Measurements from ENCODE around the gene LIMK2. TPM values are rescaled to one million over a fixed set of nuclear protein-coding genes. Genes with fewer than 3 reads are reported as not detected.

LIMK2 gene
- total RNA-seq, 1 experiment from 2014 or later: 13.2 TPM

DNA sequence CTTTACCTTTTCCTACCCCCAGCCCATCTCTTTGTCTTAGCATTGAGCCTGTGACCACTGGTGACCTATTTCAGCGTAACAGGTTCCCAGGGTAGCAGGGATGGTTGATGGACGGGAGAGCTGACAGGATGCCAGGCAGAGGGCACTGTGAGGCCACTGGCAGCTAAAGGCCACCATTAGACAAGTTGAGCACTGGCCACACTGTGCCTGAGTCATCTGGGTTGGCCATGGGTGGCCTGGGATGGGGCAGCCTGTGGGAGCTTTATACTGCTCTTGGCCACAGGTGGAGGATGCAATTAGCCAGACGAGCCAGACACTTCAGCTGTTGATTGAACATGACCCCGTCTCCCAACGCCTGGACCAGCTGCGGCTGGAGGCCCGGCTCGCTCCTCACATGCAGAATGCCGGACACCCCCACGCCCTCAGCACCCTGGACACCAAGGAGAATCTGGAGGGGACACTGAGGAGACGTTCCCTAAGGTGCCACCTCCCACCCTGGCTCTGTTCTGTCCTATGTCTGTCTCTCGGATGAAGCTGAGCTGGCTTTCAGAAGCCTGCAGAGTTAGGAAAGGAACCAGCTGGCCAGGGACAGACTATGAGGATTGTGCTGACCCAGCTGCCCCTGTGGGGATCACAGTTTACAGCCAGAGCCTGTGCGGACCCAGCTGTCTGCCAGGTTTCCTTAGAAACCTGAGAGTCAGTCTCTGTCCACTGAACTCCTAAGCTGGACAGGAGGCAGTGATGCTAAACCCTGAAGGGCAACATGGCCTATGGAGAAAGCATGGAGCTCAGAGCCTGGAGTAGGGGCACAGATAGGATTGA, 50.4 kb downstream of the LIMK2 start:
- no peak overlapping the region for H3K4me3 ChIP-seq (ENCODE audit: low read length)
- H3K27me3 ChIP-seq (ENCODE audit: low read length): no peaks in the 10 kb centered on the region
- no peaks in the 10 kb centered on the region for H3F3A ChIP-seq (ENCODE audit: low read length, unreplicated experiment)
- no peak overlapping the region for H2AFZ ChIP-seq (ENCODE audit: low read length)
- no peak overlapping the region for H3K27ac ChIP-seq (ENCODE audit: low read length)
- H3K9me3 ChIP-seq (ENCODE audit: low read length): no peaks in the 10 kb centered on the region
- intact Hi-C loops (cut with micrococcal nuclease): no loop called here
- CTCF ChIA-PET: no interaction called here
- no peak overlapping the region for H3K9ac ChIP-seq (ENCODE audit: low read length)
- H3K79me2 ChIP-seq (ENCODE audit: low read length): no peaks in the 10 kb centered on the region
- ATAC-seq: no peak
- TF ChIP-seq, protein P1, sequence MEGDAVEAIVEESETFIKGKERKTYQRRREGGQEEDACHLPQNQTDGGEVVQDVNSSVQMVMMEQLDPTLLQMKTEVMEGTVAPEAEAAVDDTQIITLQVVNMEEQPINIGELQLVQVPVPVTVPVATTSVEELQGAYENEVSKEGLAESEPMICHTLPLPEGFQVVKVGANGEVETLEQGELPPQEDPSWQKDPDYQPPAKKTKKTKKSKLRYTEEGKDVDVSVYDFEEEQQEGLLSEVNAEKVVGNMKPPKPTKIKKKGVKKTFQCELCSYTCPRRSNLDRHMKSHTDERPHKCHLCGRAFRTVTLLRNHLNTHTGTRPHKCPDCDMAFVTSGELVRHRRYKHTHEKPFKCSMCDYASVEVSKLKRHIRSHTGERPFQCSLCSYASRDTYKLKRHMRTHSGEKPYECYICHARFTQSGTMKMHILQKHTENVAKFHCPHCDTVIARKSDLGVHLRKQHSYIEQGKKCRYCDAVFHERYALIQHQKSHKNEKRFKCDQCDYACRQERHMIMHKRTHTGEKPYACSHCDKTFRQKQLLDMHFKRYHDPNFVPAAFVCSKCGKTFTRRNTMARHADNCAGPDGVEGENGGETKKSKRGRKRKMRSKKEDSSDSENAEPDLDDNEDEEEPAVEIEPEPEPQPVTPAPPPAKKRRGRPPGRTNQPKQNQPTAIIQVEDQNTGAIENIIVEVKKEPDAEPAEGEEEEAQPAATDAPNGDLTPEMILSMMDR (conservative IDR thresholded peaks at IDR 0.05; ENCODE audit: low read depth, low read length): no peak
- TF ChIP-seq EZH2 (IDR thresholded peaks at IDR 0.05; ENCODE audit: low read length, unreplicated experiment): no peak
- TF ChIP-seq EZH2phosphoT487 (IDR thresholded peaks at IDR 0.05; ENCODE audit: borderline replicate concordance, low read length): no peak
- no peaks in the 10 kb centered on the region for H3K36me3 ChIP-seq (ENCODE audit: low read depth, low read length)
- no TSS peak for BruUV-seq (replicated peaks)
- H3K9me2 ChIP-seq (replicated peaks; ENCODE audit: low read length): no peaks in the 10 kb centered on the region
- H3K4me1 ChIP-seq (ENCODE audit: insufficient read depth, low read length): peaks cover 3% of the 10 kb centered on the region; the same call in 1 of the 2 replicates
- POLR2A ChIA-PET (ENCODE audit: unreplicated experiment): no interaction called here
- H3K4me2 ChIP-seq (ENCODE audit: low read length): no peak overlapping the region
- no peak for DNase-seq
- H4K20me1 ChIP-seq (ENCODE audit: low read length): no peaks in the 10 kb centered on the region

DNA sequence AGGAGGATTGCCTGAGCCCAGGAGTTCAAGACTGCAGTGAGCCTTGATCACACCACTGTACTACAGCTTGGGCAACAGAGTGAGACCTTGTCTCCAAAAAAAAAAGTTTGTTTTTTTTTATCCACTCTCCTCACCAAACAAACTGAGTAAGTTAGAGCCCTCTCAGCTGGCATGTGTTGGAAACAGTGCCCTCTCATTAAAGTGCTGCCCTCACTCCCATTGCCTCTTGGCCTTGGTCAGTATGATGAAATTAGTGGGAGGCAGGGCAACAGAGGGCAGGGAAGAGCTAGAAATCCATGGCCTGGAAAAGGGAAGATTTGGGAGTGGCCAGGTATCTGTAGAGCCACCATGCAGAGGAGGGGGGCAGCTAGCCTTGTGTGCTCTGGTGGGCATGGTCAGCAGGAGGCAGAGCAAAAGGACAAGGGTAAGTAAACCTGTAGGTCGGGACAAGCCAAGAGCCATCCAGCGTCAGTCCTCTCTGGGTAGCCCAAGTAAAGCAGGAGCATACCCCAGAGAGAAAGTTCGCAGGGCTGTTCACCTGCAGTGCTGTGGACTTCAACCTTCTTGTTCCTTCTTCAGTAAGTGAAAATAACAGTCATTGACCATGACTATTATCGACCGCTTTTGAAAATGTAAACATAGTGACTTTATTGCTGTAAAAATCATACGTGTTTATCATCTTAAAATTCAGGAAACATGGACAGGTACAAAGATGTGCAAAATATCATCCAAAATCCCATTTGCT, 52.0 kb downstream of the LIMK2 start:
- Histone ChIP-seq H3K79me2 (ENCODE audit: low read length) (no peaks in the 10 kb centered on the region), H3K4me1 (ENCODE audit: insufficient read depth, low read length) (peaks cover 3% of the 10 kb centered on the region; the same call in 1 of the 2 replicates), H3K4me3 (ENCODE audit: low read length) (no peak overlapping the region), H3K36me3 (ENCODE audit: low read depth, low read length) (no peaks in the 10 kb centered on the region), H2AFZ (ENCODE audit: low read length) (no peak overlapping the region), H3K9me2 (replicated peaks; ENCODE audit: low read length) (no peaks in the 10 kb centered on the region), H3K9ac (ENCODE audit: low read length) (no peak overlapping the region), H3F3A (ENCODE audit: low read length, unreplicated experiment) (no peaks in the 10 kb centered on the region), H3K9me3 (ENCODE audit: low read length) (no peaks in the 10 kb centered on the region), H3K27me3 (ENCODE audit: low read length) (no peaks in the 10 kb centered on the region), H3K4me2 (ENCODE audit: low read length) (no peak overlapping the region), H4K20me1 (ENCODE audit: low read length) (no peaks in the 10 kb centered on the region), H3K27ac (ENCODE audit: low read length) (no peak overlapping the region)
- TF ChIP-seq EZH2 (IDR thresholded peaks at IDR 0.05; ENCODE audit: low read length, unreplicated experiment): no peak
- TF ChIP-seq EZH2phosphoT487 (IDR thresholded peaks at IDR 0.05; ENCODE audit: borderline replicate concordance, low read length): no peak
- TF ChIP-seq, protein P1 (conservative IDR thresholded peaks at IDR 0.05; ENCODE audit: low read depth, low read length): no peak
- DNase-seq: no peak
- POLR2A ChIA-PET (ENCODE audit: unreplicated experiment): no interaction called here
- CTCF ChIA-PET: no interaction called here
- ATAC-seq: no peak
- intact Hi-C loops (cut with micrococcal nuclease): no loop called here
- no TSS peak for BruUV-seq (replicated peaks)

DNA sequence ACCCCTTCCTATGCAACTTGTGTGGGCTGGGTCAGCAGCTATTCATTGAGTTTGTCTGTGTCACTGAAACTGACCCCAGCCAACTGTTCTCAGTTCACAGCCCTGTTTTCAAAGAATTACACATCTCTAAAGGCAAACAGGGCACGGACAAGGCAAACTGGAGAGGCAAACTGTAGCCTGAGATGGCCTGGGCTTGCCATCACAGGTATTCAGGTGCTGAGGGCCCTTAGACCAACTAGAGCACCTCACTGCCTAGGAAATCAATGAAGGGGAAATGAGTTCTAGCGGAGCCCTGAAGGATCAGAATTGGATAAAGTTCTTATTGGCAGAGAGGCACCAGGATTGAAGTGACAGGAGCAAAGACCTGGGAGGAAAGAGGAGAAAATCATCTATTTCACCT, 56.2 kb downstream of the LIMK2 start:
- Histone ChIP-seq H3K9me2 (replicated peaks; ENCODE audit: low read length) (no peaks in the 10 kb centered on the region), H3K9ac (ENCODE audit: low read length) (no peak overlapping the region), H3K4me2 (ENCODE audit: low read length) (no peak overlapping the region), H3K79me2 (ENCODE audit: low read length) (no peaks in the 10 kb centered on the region), H3K4me1 (ENCODE audit: insufficient read depth, low read length) (no peaks in the 10 kb centered on the region), H3F3A (ENCODE audit: low read length, unreplicated experiment) (no peaks in the 10 kb centered on the region), H4K20me1 (ENCODE audit: low read length) (no peaks in the 10 kb centered on the region), H3K27ac (ENCODE audit: low read length) (no peak overlapping the region), H3K4me3 (ENCODE audit: low read length) (no peak overlapping the region), H3K27me3 (ENCODE audit: low read length) (no peaks in the 10 kb centered on the region), H2AFZ (ENCODE audit: low read length) (no peak overlapping the region), H3K9me3 (ENCODE audit: low read length) (no peaks in the 10 kb centered on the region), H3K36me3 (ENCODE audit: low read depth, low read length) (peaks cover 2% of the 10 kb centered on the region; the same call in 1 of the 2 replicates)
- ATAC-seq (no peak), DNase-seq (no peak)
- intact Hi-C loops (cut with micrococcal nuclease): no loop called here
- no TSS peak for BruUV-seq (replicated peaks)
- TF ChIP-seq, protein P1 (conservative IDR thresholded peaks at IDR 0.05; ENCODE audit: low read depth, low read length): no peak
- no peak for TF ChIP-seq EZH2 (IDR thresholded peaks at IDR 0.05; ENCODE audit: low read length, unreplicated experiment)
- no peak for TF ChIP-seq EZH2phosphoT487 (IDR thresholded peaks at IDR 0.05; ENCODE audit: borderline replicate concordance, low read length)
- ChIA-PET CTCF (no interaction called here), POLR2A (ENCODE audit: unreplicated experiment) (no interaction called here)

Measured in PC-3 (cell line).